DND-41 (cell line): ENCODE data around the gene TNIK.

ENCODE experiments used
- ATAC-seq: fragments of 200-7000 bp; cut with Tn5 transposase; 3 replicates; pipeline ENCODE4 v1.9.1; 2021; ENCODE audit warnings: low read depth; ENCODE audit not compliant: insufficient read depth
- DNase-seq: peaks from one replicate; pipeline ENCODE4 v3.0.0-alpha.2; 2020
- H2AFZ ChIP-seq: 2 replicates; pipeline ENCODE4 v1.6.0; 2012; ENCODE audit warnings: low read depth, low read length
- H3K27ac ChIP-seq: 2 replicates; pipeline ENCODE4 v1.5.1; 2012; ENCODE audit warnings: low read length, inconsistent platforms
- H3K27me3 ChIP-seq: fragments of 200-600 bp; sonication (generic); 2 replicates; pipeline ENCODE4 v1.6.0; 2012; ENCODE audit warnings: low read length, mild to moderate bottlenecking, inconsistent platforms; ENCODE audit not compliant: insufficient read depth, poor library complexity
- H3K36me3 ChIP-seq: 2 replicates; pipeline ENCODE4 v1.5.1; 2012; ENCODE audit warnings: low read length, inconsistent platforms; ENCODE audit not compliant: insufficient read depth
- H3K4me1 ChIP-seq: 2 replicates; pipeline ENCODE4 v1.5.1; 2012; ENCODE audit warnings: mild to moderate bottlenecking, low read length; ENCODE audit not compliant: insufficient read depth
- H3K4me2 ChIP-seq: 2 replicates; pipeline ENCODE4 v1.6.0; 2012; ENCODE audit warnings: mild to moderate bottlenecking, moderate library complexity, low read length, inconsistent platforms; ENCODE audit not compliant: insufficient read depth
- H3K4me3 ChIP-seq, 2 experiments: fragments of 200-600 bp in 1 of 2; shearing (Covaris generic) in 1 of 2; 2 replicates each; pipeline ENCODE4 v1.5.1; 2012 to 2016; ENCODE audit warnings: inconsistent platforms in 2 of 2, low read length in 2 of 2, mild to moderate bottlenecking in 2 of 2, low read depth in 1 of 2, moderate library complexity in 1 of 2
- H3K79me2 ChIP-seq: 2 replicates; pipeline ENCODE4 v1.6.0; 2012; ENCODE audit warnings: low read length, inconsistent platforms; ENCODE audit not compliant: insufficient read depth
- H3K9ac ChIP-seq: 2 replicates; pipeline ENCODE4 v1.6.0; 2012; ENCODE audit warnings: low read depth, mild to moderate bottlenecking, inconsistent platforms, low read length, moderate library complexity
- H3K9me3 ChIP-seq: 2 replicates; pipeline ENCODE4 v1.5.1; 2012; ENCODE audit warnings: low read length, moderate library complexity, mild to moderate bottlenecking, inconsistent platforms; ENCODE audit not compliant: insufficient read depth, severe bottlenecking
- H4K20me1 ChIP-seq: 2 replicates; pipeline ENCODE4 v1.6.0; 2012; ENCODE audit warnings: low read length; ENCODE audit not compliant: insufficient read depth
- EZH2 ChIP-seq: IDR thresholded peaks from 3 replicates; pipeline ENCODE4 v1.6.1; 2012; ENCODE audit warnings: borderline replicate concordance, low read depth, mild to moderate bottlenecking, moderate library complexity, low read length, inconsistent platforms; ENCODE audit not compliant: severe bottlenecking
- TF ChIP-seq, protein P1 (sequence below): IDR thresholded peaks from 2 replicates; pipeline ENCODE4 v1.5.1; 2012; ENCODE audit warnings: borderline replicate concordance, low read length, moderate library complexity, mild to moderate bottlenecking; ENCODE audit not compliant: poor library complexity, severe bottlenecking; ENCODE audit errors: extremely low read depth

The TNIK gene

DNA sequence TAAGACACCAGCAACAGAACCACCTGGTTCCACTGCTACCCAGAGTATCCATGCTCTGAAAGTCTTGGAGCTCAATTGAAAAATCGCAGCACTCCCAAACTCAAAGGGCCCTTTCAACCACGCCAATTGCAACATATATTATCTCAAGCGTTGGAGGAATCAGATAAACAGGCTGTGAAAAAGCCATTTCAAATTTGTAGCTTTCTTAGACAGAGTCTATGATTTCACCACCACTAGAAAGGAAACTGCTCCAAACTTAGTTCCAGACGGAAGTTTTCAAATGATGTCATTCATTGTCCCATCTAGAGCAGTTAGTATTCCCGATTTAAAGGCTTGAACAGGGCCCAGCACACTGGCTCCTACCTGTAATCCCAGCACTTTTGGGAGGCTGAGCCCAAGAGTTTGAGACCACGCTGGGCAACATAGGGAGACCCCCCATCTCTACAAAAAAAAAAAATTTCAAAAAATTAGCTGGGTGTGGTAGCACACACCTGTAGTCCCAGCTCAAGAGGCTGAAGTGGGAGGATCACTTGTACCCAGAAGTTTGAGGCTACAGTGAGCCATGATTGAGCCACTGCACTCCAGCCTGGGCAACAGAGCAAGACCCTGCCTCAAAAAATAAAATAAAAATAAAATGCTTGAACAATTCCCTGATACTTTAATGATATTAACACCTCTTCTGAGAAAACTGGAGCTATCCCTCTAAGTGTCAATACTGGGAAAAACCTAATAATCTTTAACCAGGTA lies 16.8 kb downstream of the TNIK start:
- Histone ChIP-seq H3K27me3 (peaks cover 8% of the 10 kb centered on the region), H3K9ac (no peak overlapping the region), H3K4me2 (no peak overlapping the region), H2AFZ (no peak overlapping the region), H3K9me3 (no peaks in the 10 kb centered on the region), H4K20me1 (no peaks in the 10 kb centered on the region), H3K4me3 (no peak overlapping the region), H3K27ac (no peak overlapping the region), H3K36me3 (no peaks in the 10 kb centered on the region), H3K4me1 (no peaks in the 10 kb centered on the region), H3K79me2 (no peaks in the 10 kb centered on the region)
- DNase-seq (no peak), ATAC-seq (no peak)
- no peak for TF ChIP-seq EZH2
- TF ChIP-seq, protein P1, sequence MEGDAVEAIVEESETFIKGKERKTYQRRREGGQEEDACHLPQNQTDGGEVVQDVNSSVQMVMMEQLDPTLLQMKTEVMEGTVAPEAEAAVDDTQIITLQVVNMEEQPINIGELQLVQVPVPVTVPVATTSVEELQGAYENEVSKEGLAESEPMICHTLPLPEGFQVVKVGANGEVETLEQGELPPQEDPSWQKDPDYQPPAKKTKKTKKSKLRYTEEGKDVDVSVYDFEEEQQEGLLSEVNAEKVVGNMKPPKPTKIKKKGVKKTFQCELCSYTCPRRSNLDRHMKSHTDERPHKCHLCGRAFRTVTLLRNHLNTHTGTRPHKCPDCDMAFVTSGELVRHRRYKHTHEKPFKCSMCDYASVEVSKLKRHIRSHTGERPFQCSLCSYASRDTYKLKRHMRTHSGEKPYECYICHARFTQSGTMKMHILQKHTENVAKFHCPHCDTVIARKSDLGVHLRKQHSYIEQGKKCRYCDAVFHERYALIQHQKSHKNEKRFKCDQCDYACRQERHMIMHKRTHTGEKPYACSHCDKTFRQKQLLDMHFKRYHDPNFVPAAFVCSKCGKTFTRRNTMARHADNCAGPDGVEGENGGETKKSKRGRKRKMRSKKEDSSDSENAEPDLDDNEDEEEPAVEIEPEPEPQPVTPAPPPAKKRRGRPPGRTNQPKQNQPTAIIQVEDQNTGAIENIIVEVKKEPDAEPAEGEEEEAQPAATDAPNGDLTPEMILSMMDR = no peak

DNA sequence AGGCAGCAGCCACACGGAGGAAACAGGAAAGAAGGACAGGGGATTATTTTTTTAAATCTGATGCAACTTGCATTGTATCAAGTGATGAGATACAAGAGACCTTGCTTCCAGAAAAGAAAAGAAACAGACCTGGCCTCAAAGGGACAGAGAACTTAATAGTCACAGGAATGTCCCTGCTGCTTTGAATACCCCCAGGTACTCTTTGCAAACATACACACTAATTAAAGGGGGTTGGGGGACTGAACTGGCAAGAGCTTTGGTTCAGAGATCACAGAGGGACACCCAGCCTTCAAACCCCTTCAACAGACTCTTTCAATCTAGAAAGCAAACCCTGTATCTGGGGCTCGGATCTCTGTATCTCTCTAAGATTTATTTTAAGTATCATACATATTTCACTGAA lies 18.0 kb downstream of the TNIK start:
- H3K4me3 ChIP-seq = no peak overlapping the region
- H3K4me2 ChIP-seq = no peak overlapping the region
- H3K9ac ChIP-seq = no peak overlapping the region
- H3K27ac ChIP-seq = no peak overlapping the region
- no peaks in the 10 kb centered on the region for H3K4me1 ChIP-seq
- H4K20me1 ChIP-seq = no peaks in the 10 kb centered on the region
- peaks cover 8% of the 10 kb centered on the region for H3K27me3 ChIP-seq
- TF ChIP-seq, protein P1 = no peak
- no peak for TF ChIP-seq EZH2
- no peak overlapping the region for H2AFZ ChIP-seq
- DNase-seq (no peak), ATAC-seq (no peak)
- H3K9me3 ChIP-seq = no peaks in the 10 kb centered on the region
- no peaks in the 10 kb centered on the region for H3K79me2 ChIP-seq
- no peaks in the 10 kb centered on the region for H3K36me3 ChIP-seq

DNA sequence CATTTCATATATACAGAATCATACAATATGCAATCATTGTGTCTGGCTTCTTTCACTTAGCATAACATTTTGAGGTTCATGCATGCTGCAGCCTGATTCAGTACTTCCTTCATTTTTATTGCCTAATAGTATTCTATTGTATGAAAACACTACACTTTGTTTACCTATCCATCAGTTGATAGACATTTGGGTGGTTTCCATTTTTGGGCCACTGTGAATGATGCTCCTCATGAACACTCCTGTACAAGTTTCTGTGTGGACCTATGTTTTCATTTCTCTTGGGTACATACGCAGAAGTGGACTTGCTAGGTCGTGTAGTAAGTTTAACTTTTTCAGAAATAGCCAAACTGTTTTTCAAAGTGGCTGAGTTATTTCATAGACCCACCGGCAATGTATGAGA lies 18.8 kb downstream of the TNIK start:
- ATAC-seq (no peak), DNase-seq (no peak)
- no peaks in the 10 kb centered on the region for H3K9me3 ChIP-seq
- H3K9ac ChIP-seq = no peak overlapping the region
- H3K36me3 ChIP-seq = no peaks in the 10 kb centered on the region
- TF ChIP-seq, protein P1 = no peak
- H3K4me2 ChIP-seq = no peak overlapping the region
- H3K27ac ChIP-seq = no peak overlapping the region
- no peak overlapping the region for H3K4me3 ChIP-seq
- H3K27me3 ChIP-seq = peaks cover 8% of the 10 kb centered on the region
- H3K4me1 ChIP-seq = no peaks in the 10 kb centered on the region
- no peaks in the 10 kb centered on the region for H3K79me2 ChIP-seq
- H4K20me1 ChIP-seq = no peaks in the 10 kb centered on the region
- H2AFZ ChIP-seq = no peak overlapping the region

DNA sequence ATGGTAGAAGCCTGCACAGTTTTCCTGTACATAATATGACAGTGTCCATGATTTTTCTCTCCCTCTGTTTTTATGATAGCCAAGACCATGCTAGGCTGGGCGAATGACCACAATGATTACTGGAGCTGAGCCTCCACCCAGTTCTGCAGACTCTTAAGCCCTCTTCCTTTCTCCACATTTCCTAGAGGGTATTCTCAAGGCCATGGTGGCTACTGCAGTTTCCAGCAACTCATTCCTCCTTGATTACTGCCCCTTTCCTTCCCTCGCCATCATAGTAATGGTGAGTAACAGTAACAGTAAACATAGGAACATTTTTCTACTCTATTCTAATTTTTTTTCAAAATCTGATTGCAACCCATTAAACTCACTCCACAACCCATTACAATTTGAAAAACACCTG lies 20.2 kb downstream of the TNIK start:
- H3K27me3 ChIP-seq = peaks cover 5% of the 10 kb centered on the region
- no peaks in the 10 kb centered on the region for H3K36me3 ChIP-seq
- H3K4me3 ChIP-seq = no peak overlapping the region
- TF ChIP-seq EZH2 = no peak
- TF ChIP-seq, protein P1 = no peak
- ATAC-seq = no peak
- H3K9me3 ChIP-seq = no peaks in the 10 kb centered on the region
- H3K79me2 ChIP-seq = no peaks in the 10 kb centered on the region
- no peak overlapping the region for H2AFZ ChIP-seq
- no peak overlapping the region for H3K27ac ChIP-seq
- no peak overlapping the region for H3K4me2 ChIP-seq
- no peak for DNase-seq
- H4K20me1 ChIP-seq = no peaks in the 10 kb centered on the region
- no peak overlapping the region for H3K9ac ChIP-seq
- no peaks in the 10 kb centered on the region for H3K4me1 ChIP-seq
